HepG2 (cell line): ENCODE data around the gene ZNF184. TPM values are rescaled to one million over a fixed set of nuclear protein-coding genes. Genes with fewer than 3 reads are reported as not detected.

Experiments
- ATAC-seq: fragments of 200-7000 bp; cut with Tn5 transposase; 3 replicates; pipeline ENCODE4 v1.9.1; 2020; ENCODE audit warnings: mild to moderate bottlenecking, moderate library complexity
- BruUV-seq: library from RNA; stranded (reverse); fragments of 400-500 nt; replicated peaks from 2 replicates; lab custom pipeline; 2021; lab: Mats Ljungman, UMichigan
- CTCF ChIA-PET: fragments of 300-600 bp; formaldehyde crosslinking; extraction: SDS; loops from one replicate; lab custom pipeline; 2021; ENCODE audit warnings: low total read pairs, inconsistent platforms, low intra/inter-chr PET ratio; lab: Yijun Ruan, JAX
- POLR2A ChIA-PET: fragments of 350-600 bp; sonication (Branson Sonifier 250); formaldehyde crosslinking; loops from one replicate; lab custom pipeline; 2020; ENCODE audit warnings: antibody characterized with exemption, inconsistent platforms; lab: Yijun Ruan, JAX
- DNase-seq: peaks from one replicate; pipeline ENCODE4 v3.0.0-alpha.2; 2015; ENCODE audit warnings: low spot score
- FAIRE-seq: peaks from 3 replicates; lab custom pipeline; 2011; peaks lifted over from hg19 to GRCh38; lab: Jason Lieb, UNC
- H2AFZ ChIP-seq: one replicate; pipeline ENCODE4 v1.6.1; 2011; ENCODE audit warnings: low read length, inconsistent platforms
- H3K27ac ChIP-seq: fragments of 300-600 bp; 3 replicates; pipeline ENCODE4 v1.8.0; 2011; ENCODE audit warnings: mixed run types, mild to moderate bottlenecking, mixed read lengths, low read length, inconsistent platforms; ENCODE audit not compliant: insufficient read depth; ENCODE audit errors: extremely low read length
- H3K27me3 ChIP-seq, 2 experiments: fragments of 200-600 bp in 1 of 2; 2 replicates in 1 of 2; 3 replicates in 1 of 2; pipeline versions ENCODE4 v1.6.0 to v1.8.0; 2011; ENCODE audit warnings: low read length in 2 of 2, mild to moderate bottlenecking in 2 of 2, moderate library complexity in 2 of 2, inconsistent platforms in 1 of 2; ENCODE audit not compliant: insufficient read depth in 2 of 2, control insufficient read depth in 1 of 2
- H3K36me3 ChIP-seq, 2 experiments: fragments of 200-600 bp in 1 of 2; replicated peaks in 1 of 2; 2 replicates in 1 of 2; 3 replicates in 1 of 2; pipeline versions ENCODE4 v1.5.1 to v1.8.0; 2011; ENCODE audit warnings: low read length in 2 of 2, inconsistent platforms in 1 of 2; ENCODE audit not compliant: insufficient read depth in 2 of 2, control insufficient read depth in 1 of 2
- H3K4me1 ChIP-seq: 2 replicates; pipeline ENCODE4 v1.5.1; 2012; ENCODE audit warnings: low read length, inconsistent platforms; ENCODE audit not compliant: insufficient read depth
- H3K4me2 ChIP-seq: 2 replicates; pipeline ENCODE4 v1.6.0; 2011; ENCODE audit warnings: low read depth, low read length, inconsistent platforms
- H3K4me3 ChIP-seq, 3 experiments: fragments of 200-600 bp in 1 of 3; sonication (generic), shearing (Covaris generic) in 1 of 3; replicated peaks in 1 of 3; 2 replicates each; pipeline ENCODE4 v1.5.1; 2011 to 2016; ENCODE audit warnings: low read length in 3 of 3, inconsistent platforms in 2 of 3, low read depth in 2 of 3, mild to moderate bottlenecking in 2 of 3, control low read depth in 1 of 3, mixed read lengths in 1 of 3; ENCODE audit not compliant: insufficient read depth in 1 of 3
- H3K79me2 ChIP-seq: one replicate; pipeline ENCODE4 v1.6.1; 2011; ENCODE audit warnings: low read length, inconsistent platforms; ENCODE audit not compliant: insufficient read depth
- H3K9ac ChIP-seq: 2 replicates; pipeline ENCODE4 v1.6.0; 2011; ENCODE audit warnings: mild to moderate bottlenecking, low read depth, low read length, inconsistent platforms; ENCODE audit not compliant: insufficient read depth
- H3K9me3 ChIP-seq: 2 replicates; pipeline ENCODE4 v1.5.1; 2012; ENCODE audit warnings: mild to moderate bottlenecking, low read length
- H4K20me1 ChIP-seq: 2 replicates; pipeline ENCODE4 v1.6.0; 2011; ENCODE audit warnings: inconsistent platforms, mild to moderate bottlenecking, low read length, moderate library complexity; ENCODE audit not compliant: insufficient read depth
- ELF3 ChIP-seq: IDR thresholded peaks from 2 replicates; pipeline ENCODE4 v1.6.1; 2016; ENCODE audit warnings: missing genetic modification reagents, missing compliant biosample characterization
- ELF4 ChIP-seq: sonication (generic); formaldehyde crosslinking; IDR thresholded peaks from 2 replicates; pipeline ENCODE4 v1.5.0; 2020; ENCODE audit warnings: missing genetic modification reagents, mild to moderate bottlenecking, moderate library complexity, borderline replicate concordance
- GATAD2A ChIP-seq: IDR thresholded peaks from 2 replicates; pipeline ENCODE4 v1.6.1; 2016
- MAFF ChIP-seq: IDR thresholded peaks from 2 replicates; pipeline ENCODE4 v1.6.1; 2011; ENCODE audit warnings: low read depth, low read length, improper control_type of control experiment
- MAFK ChIP-seq, 2 experiments: IDR thresholded peaks in 1 of 2; conservative IDR thresholded peaks in 1 of 2; 2 replicates each; pipeline ENCODE4 v1.6.1; 2011; ENCODE audit warnings: improper control_type of control experiment in 2 of 2, low read length in 2 of 2
- RNF219 ChIP-seq: sonication (generic); formaldehyde crosslinking; IDR thresholded peaks from 2 replicates; pipeline ENCODE4 v1.5.0; 2020; ENCODE audit warnings: mild to moderate bottlenecking, missing genetic modification reagents
- SMAD9 ChIP-seq: sonication (generic); formaldehyde crosslinking; IDR thresholded peaks from 2 replicates; pipeline ENCODE4 v1.5.1; 2020; ENCODE audit warnings: mild to moderate bottlenecking, missing genetic modification reagents
- SPEN ChIP-seq: sonication (generic); formaldehyde crosslinking; IDR thresholded peaks from 2 replicates; pipeline ENCODE4 v1.5.1; 2020; ENCODE audit warnings: low read depth, mild to moderate bottlenecking, missing genetic modification reagents
- YY1 ChIP-seq: IDR thresholded peaks from 2 replicates; pipeline ENCODE4 v1.6.1; 2011; ENCODE audit warnings: low read length, low read depth, moderate library complexity, mild to moderate bottlenecking; ENCODE audit not compliant: insufficient read depth, insufficient replicate concordance
- ZMAT3 ChIP-seq: sonication (generic); formaldehyde crosslinking; conservative IDR thresholded peaks from 2 replicates; pipeline ENCODE4 v1.7.0; 2021; ENCODE audit warnings: missing genetic modification reagents
- ZNF335 ChIP-seq: sonication (generic); formaldehyde crosslinking; IDR thresholded peaks from 2 replicates; pipeline ENCODE4 v1.4.0; 2020; ENCODE audit warnings: missing genetic modification reagents
- ZNF788 ChIP-seq: sonication (generic); formaldehyde crosslinking; IDR thresholded peaks from 2 replicates; pipeline ENCODE4 v1.5.0; 2020; ENCODE audit warnings: mild to moderate bottlenecking, missing genetic modification reagents, borderline replicate concordance
- WGBS: methylation state at CpG from one replicate; pipeline ENCODE4 v1.1.6; 2017; ENCODE audit warnings: low lambda C conversion rate; 5-methylcytosine and 5-hydroxymethylcytosine counted together
- in situ Hi-C: cut with HindIII; loops from 2 replicates; pipeline ENCODE4 v1.10.0; 2017; ENCODE audit warnings: low pct_unique_long_range_greater_than_20kb; ENCODE audit not compliant: extremely low pct_ligation_motif_present
- intact Hi-C: fragments of 100-400 bp; cut with micrococcal nuclease; formaldehyde crosslinking; loops from one replicate; pipeline ENCODE4 v1.10.0; 2022; ENCODE audit not compliant: unreplicated experiment
- polyA plus RNA-seq, 8 experiments: library from polyadenylated mRNA; depleted of rRNA in 3 of 8; stranded (reverse) in 7 of 8; unstranded in 1 of 8; fragments of >200 nt; fragmentation: Illumina TruSeq in 4 of 8; extraction: Trizol in 4 of 8; gene quantifications; 2 replicates each; pipeline versions ENCODE4 v1.2.1 to v1.2.3, GENCODE V29; 2011 to 2016; ENCODE audit warnings: low read depth in 4 of 8, missing spikeins in 1 of 8, mixed read lengths in 1 of 8; ENCODE audit not compliant: insufficient read depth in 1 of 8
- total RNA-seq, 5 experiments: library from RNA; depleted of rRNA; stranded (reverse); fragments of >200 nt; fragmentation: Illumina TruSeq; extraction: Trizol; gene quantifications; 2 replicates each; pipeline ENCODE4 v1.2.3, GENCODE V29; 2016; ENCODE audit warnings: low read depth in 1 of 5
- TF ChIP-seq, protein P1 (sequence below): conservative IDR thresholded peaks from 2 replicates; pipeline ENCODE4 v1.6.1; 2018; ENCODE audit warnings: missing genetic modification reagents

Gene ZNF184
- total and polyA plus RNA-seq, 2 of the 13 experiments (the other 11 are each of a cell fraction or from before 2014, with no cell fraction given) = 2.1 to 10.1 TPM

GRCh38 chr6:27517928-27518787, 45.3 kb upstream of the ZNF184 start (continued):
- no peak for TF ChIP-seq RNF219 (CRISPR knock-in tag)
- peak; percentile 28; the same call in 1 of the 2 replicates for TF ChIP-seq SPEN (CRISPR knock-in tag)
- TF ChIP-seq ZNF788 (CRISPR knock-in tag) = 0 out of 2 replicates have a peak, but pooled peaks have one; percentile 17
- 0 out of 2 replicates have a peak, but pooled peaks have one; percentile 14 for TF ChIP-seq ELF4 (CRISPR knock-in tag)
- no peak for TF ChIP-seq SMAD9
- 0 out of 2 replicates have a peak, but pooled peaks have one; percentile 35 for TF ChIP-seq ZMAT3
- 0 out of 2 replicates have a peak, but pooled peaks have one; percentile 35 for TF ChIP-seq ELF3 (CRISPR knock-in tag)
- TF ChIP-seq ZNF335 (CRISPR knock-in tag) = 0 out of 2 replicates have a peak, but pooled peaks have one; percentile 10
- peak; percentile 90 for TF ChIP-seq YY1
- TF ChIP-seq, all 625 proteins: peak for 14

GRCh38 chr6:27517238-27517637, 44.3 kb upstream of the ZNF184 start:
- FAIRE-seq = no peak
- in situ Hi-C loops = loop anchor here (5.0 to 25.0 kb wide), 4 partner anchors 95 to 1205 kb away; a partner anchor contains a TSS
- no peak for ATAC-seq
- H4K20me1 ChIP-seq = no peaks in the 10 kb centered on the region
- peaks cover 19% of the 10 kb centered on the region for H3K4me1 ChIP-seq
- DNase-seq = no peak
- no peak overlapping the region for H3K4me3 ChIP-seq
- 62% methylated on average over 5 of the region's 5 CpGs for WGBS
- intact Hi-C loops = loop anchor here (5.0 kb wide), 1 partner anchor 330 kb away; no protein-coding TSS in a partner anchor
- H2AFZ ChIP-seq = no peak overlapping the region
- peaks cover 2 to 25% of the 10 kb centered on the region in 2 experiments; a peak in 1 of 5 replicates for H3K27me3 ChIP-seq
- no TSS peak for BruUV-seq
- no peaks in the 10 kb centered on the region for H3K9me3 ChIP-seq
- ChIA-PET POLR2A (no interaction called here), CTCF (interaction anchor here (2.9 kb wide), 1 partner anchor 93 kb away, joined by 21 read pairs; no protein-coding TSS in a partner anchor)
- no peaks in the 10 kb centered on the region for H3K79me2 ChIP-seq
- no peak overlapping the region; the same call in 1 of the 2 replicates for H3K4me2 ChIP-seq
- H3K27ac ChIP-seq = no peak overlapping the region
- H3K36me3 ChIP-seq = no peaks in the 10 kb centered on the region
- H3K9ac ChIP-seq = no peak overlapping the region
- TF ChIP-seq MAFK (conservative IDR thresholded peaks at IDR 0.05 in 1 of 2, IDR thresholded peaks at IDR 0.05 in 1 of 2; ENCODE audit: low read length in 2 of 2) (peak; percentile 72 to 74), MAFF (peak; percentile 67), GATAD2A (CRISPR knock-in tag) (no peak)
- TF ChIP-seq, protein P1, sequence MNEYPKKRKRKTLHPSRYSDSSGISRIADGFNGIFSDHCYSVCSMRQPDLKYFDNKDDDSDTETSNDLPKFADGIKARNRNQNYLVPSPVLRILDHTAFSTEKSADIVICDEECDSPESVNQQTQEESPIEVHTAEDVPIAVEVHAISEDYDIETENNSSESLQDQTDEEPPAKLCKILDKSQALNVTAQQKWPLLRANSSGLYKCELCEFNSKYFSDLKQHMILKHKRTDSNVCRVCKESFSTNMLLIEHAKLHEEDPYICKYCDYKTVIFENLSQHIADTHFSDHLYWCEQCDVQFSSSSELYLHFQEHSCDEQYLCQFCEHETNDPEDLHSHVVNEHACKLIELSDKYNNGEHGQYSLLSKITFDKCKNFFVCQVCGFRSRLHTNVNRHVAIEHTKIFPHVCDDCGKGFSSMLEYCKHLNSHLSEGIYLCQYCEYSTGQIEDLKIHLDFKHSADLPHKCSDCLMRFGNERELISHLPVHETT (CRISPR knock-in tag) = no peak
